Osteoblast (primary cell): ENCODE results near the gene HS6ST3. TPM values are rescaled to one million over a fixed set of nuclear protein-coding genes. Genes with fewer than 3 reads are reported as not detected.

ENCODE experiments used
- DNase-seq: peaks from one replicate; pipeline ENCODE4 v3.0.0; 2011; ENCODE audit warnings: low spot score, mixed read lengths; ENCODE audit not compliant: insufficient read length; ENCODE audit errors: missing footprints
- H2AFZ ChIP-seq: 2 replicates; pipeline ENCODE4 v1.6.0; 2011; ENCODE audit warnings: mild to moderate bottlenecking, low read length
- H3K27ac ChIP-seq: 2 replicates; pipeline ENCODE4 v1.5.1; 2011; ENCODE audit warnings: mild to moderate bottlenecking, low read depth, low read length, moderate library complexity
- H3K27me3 ChIP-seq: 2 replicates; pipeline ENCODE4 v1.6.0; 2012; ENCODE audit warnings: mild to moderate bottlenecking, control low read depth, inconsistent platforms, low read length, moderate library complexity; ENCODE audit not compliant: insufficient read depth
- H3K36me3 ChIP-seq: 2 replicates; pipeline ENCODE4 v1.5.1; 2011; ENCODE audit warnings: mild to moderate bottlenecking, low read length, control low read depth, moderate library complexity; ENCODE audit not compliant: insufficient read depth
- H3K4me1 ChIP-seq: 2 replicates; pipeline ENCODE4 v1.5.1; 2011; ENCODE audit warnings: mild to moderate bottlenecking, low read length, control low read depth, moderate library complexity; ENCODE audit not compliant: insufficient read depth
- H3K4me2 ChIP-seq: 2 replicates; pipeline ENCODE4 v1.6.0; 2011; ENCODE audit warnings: mild to moderate bottlenecking, low read length; ENCODE audit not compliant: insufficient read depth
- H3K4me3 ChIP-seq: fragments of 200-600 bp; sonication (generic); 3 replicates; pipeline ENCODE4 v1.5.1; 2012; ENCODE audit warnings: mild to moderate bottlenecking, low read length, inconsistent platforms; ENCODE audit not compliant: insufficient read depth
- H3K79me2 ChIP-seq: 2 replicates; pipeline ENCODE4 v1.6.0; 2012; ENCODE audit warnings: mild to moderate bottlenecking, low read length, control low read depth, inconsistent platforms; ENCODE audit not compliant: insufficient read depth
- H3K9me3 ChIP-seq: 2 replicates; pipeline ENCODE4 v1.5.1; 2011; ENCODE audit warnings: low read depth, low read length, control low read depth
- H4K20me1 ChIP-seq: 2 replicates; pipeline ENCODE4 v1.6.0; 2012; ENCODE audit warnings: mild to moderate bottlenecking, low read length, control low read depth; ENCODE audit not compliant: insufficient read depth
- total RNA-seq: library from RNA; depleted of rRNA; stranded (reverse); fragments of >200 nt; gene quantifications from 2 replicates; pipeline ENCODE4 v1.2.3, GENCODE V29; 2012
- TF ChIP-seq, protein P1 (sequence below): IDR thresholded peaks from 2 replicates; pipeline ENCODE4 v1.5.1; 2011; ENCODE audit warnings: mild to moderate bottlenecking, low read depth, low read length, moderate library complexity; ENCODE audit errors: extremely low read depth

The HS6ST3 gene
- total RNA-seq, 1 donor = not detected

- H4K20me1 ChIP-seq = no peaks in the 10 kb centered on the region
- no peak overlapping the region for H3K4me2 ChIP-seq
- H3K36me3 ChIP-seq = no peaks in the 10 kb centered on the region
- peaks cover 2% of the 10 kb centered on the region for H3K9me3 ChIP-seq
- no peaks in the 10 kb centered on the region for H3K79me2 ChIP-seq
- no peaks in the 10 kb centered on the region for H3K4me1 ChIP-seq
- H2AFZ ChIP-seq = no peak overlapping the region
- H3K4me3 ChIP-seq = no peak overlapping the region
- H3K27ac ChIP-seq = no peak overlapping the region
- no peak for DNase-seq
- TF ChIP-seq, protein P1, sequence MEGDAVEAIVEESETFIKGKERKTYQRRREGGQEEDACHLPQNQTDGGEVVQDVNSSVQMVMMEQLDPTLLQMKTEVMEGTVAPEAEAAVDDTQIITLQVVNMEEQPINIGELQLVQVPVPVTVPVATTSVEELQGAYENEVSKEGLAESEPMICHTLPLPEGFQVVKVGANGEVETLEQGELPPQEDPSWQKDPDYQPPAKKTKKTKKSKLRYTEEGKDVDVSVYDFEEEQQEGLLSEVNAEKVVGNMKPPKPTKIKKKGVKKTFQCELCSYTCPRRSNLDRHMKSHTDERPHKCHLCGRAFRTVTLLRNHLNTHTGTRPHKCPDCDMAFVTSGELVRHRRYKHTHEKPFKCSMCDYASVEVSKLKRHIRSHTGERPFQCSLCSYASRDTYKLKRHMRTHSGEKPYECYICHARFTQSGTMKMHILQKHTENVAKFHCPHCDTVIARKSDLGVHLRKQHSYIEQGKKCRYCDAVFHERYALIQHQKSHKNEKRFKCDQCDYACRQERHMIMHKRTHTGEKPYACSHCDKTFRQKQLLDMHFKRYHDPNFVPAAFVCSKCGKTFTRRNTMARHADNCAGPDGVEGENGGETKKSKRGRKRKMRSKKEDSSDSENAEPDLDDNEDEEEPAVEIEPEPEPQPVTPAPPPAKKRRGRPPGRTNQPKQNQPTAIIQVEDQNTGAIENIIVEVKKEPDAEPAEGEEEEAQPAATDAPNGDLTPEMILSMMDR = no peak
- no peaks in the 10 kb centered on the region for H3K27me3 ChIP-seq
Measured at GRCh38 chr13:96835546-96835945, 745.6 kb downstream of the HS6ST3 start.

DNA sequence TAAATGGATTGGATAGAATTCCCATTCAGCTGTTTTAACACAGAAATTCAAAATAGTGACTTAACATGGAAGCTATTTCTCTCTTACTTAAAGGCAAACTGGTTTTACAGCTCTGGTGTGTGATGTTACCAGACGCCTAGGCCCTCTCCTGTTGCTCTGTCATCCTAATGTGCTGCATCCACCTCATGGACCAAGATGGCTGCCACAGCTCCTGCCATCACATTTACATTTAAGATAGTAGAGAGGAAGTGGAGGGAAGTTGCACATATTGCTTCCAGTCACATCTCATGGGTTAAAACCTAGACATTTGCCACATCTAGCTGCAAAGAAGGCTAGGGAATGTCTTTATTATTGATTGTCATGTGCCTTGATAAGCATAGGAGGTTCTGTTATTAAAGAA is 746.8 kb downstream of the HS6ST3 start:
- no peaks in the 10 kb centered on the region for H3K36me3 ChIP-seq
- H3K27ac ChIP-seq = no peak overlapping the region
- H3K9me3 ChIP-seq = peaks cover 2% of the 10 kb centered on the region
- DNase-seq = no peak
- H3K4me2 ChIP-seq = no peak overlapping the region
- no peaks in the 10 kb centered on the region for H3K27me3 ChIP-seq
- no peaks in the 10 kb centered on the region for H3K79me2 ChIP-seq
- H3K4me3 ChIP-seq = no peak overlapping the region
- no peaks in the 10 kb centered on the region for H4K20me1 ChIP-seq
- TF ChIP-seq, protein P1 = no peak
- H3K4me1 ChIP-seq = no peaks in the 10 kb centered on the region
- H2AFZ ChIP-seq = no peak overlapping the region

DNA sequence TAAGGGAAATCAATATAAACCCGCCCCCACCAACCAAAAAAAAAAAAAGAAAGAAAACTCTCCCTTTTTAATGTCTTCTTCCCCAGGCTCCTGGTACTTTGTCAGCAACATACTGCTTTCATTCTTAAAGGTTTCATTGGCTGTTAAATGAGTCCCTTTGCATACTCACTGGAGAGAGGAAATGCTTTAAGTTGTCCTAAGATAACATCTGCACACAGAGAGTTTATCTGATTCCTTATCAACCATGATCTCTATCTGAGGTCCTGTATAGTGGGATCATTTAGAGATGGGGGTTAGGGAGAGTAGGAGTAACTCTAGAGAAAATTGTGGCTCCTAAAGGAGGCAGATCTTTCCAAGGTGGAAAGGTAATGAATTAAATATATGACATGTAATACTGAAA is 747.9 kb downstream of the HS6ST3 start:
- H3K27ac ChIP-seq = no peak overlapping the region
- no peak overlapping the region for H3K4me3 ChIP-seq
- H3K79me2 ChIP-seq = no peaks in the 10 kb centered on the region
- no peaks in the 10 kb centered on the region for H3K36me3 ChIP-seq
- H2AFZ ChIP-seq = no peak overlapping the region
- no peak overlapping the region for H3K4me2 ChIP-seq
- no peaks in the 10 kb centered on the region for H3K4me1 ChIP-seq
- peaks cover 2% of the 10 kb centered on the region for H3K9me3 ChIP-seq
- TF ChIP-seq, protein P1 = no peak
- DNase-seq = no peak
- no peaks in the 10 kb centered on the region for H3K27me3 ChIP-seq
- H4K20me1 ChIP-seq = no peaks in the 10 kb centered on the region

- H3K27ac ChIP-seq = no peak overlapping the region
- no peaks in the 10 kb centered on the region for H4K20me1 ChIP-seq
- H3K9me3 ChIP-seq = no peaks in the 10 kb centered on the region
- no peaks in the 10 kb centered on the region for H3K27me3 ChIP-seq
- DNase-seq = no peak
- no peak overlapping the region for H3K4me2 ChIP-seq
- no peak overlapping the region for H2AFZ ChIP-seq
- TF ChIP-seq, protein P1 = no peak
- H3K79me2 ChIP-seq = no peaks in the 10 kb centered on the region
- no peak overlapping the region for H3K4me3 ChIP-seq
- no peaks in the 10 kb centered on the region for H3K36me3 ChIP-seq
- H3K4me1 ChIP-seq = no peaks in the 10 kb centered on the region
Measured at GRCh38 chr13:96844195-96844594, 754.3 kb downstream of the HS6ST3 start.
